ENCODE measurements around the gene PTDSS2.

- TF ChIP-seq EZH2 (IDR thresholded peaks at IDR 0.05; ENCODE audit: borderline replicate concordance, control insufficient read depth, low read depth, low read length) (no peak), CREB1 (IDR thresholded peaks at IDR 0.05; ENCODE audit: low read depth) (no peak)
These were observed 1.7 kb downstream of the PTDSS2 start for GRCh38 chr11:451738-452137.

Data from GM12878 (cell line).